ENCODE results near the gene UXT. TPM values are rescaled to one million over a fixed set of nuclear protein-coding genes. Genes with fewer than 3 reads are reported as not detected.

UXT gene
- total and polyA plus RNA-seq, 2 of the 13 experiments (the other 11 are each of a cell fraction or from before 2014, with no cell fraction given), result 107 to 123 TPM

- TF ChIP-seq, protein P1, sequence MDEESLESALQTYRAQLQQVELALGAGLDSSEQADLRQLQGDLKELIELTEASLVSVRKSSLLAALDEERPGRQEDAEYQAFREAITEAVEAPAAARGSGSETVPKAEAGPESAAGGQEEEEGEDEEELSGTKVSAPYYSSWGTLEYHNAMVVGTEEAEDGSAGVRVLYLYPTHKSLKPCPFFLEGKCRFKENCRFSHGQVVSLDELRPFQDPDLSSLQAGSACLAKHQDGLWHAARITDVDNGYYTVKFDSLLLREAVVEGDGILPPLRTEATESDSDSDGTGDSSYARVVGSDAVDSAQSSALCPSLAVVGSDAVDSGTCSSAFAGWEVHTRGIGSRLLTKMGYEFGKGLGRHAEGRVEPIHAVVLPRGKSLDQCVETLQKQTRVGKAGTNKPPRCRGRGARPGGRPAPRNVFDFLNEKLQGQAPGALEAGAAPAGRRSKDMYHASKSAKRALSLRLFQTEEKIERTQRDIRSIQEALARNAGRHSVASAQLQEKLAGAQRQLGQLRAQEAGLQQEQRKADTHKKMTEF (CRISPR knock-in tag; IDR thresholded peaks at IDR 0.05), result no peak
- no peak for TF ChIP-seq ZNF772 (CRISPR knock-in tag; IDR thresholded peaks at IDR 0.05)
- TF ChIP-seq EEA1 (CRISPR knock-in tag; IDR thresholded peaks at IDR 0.05; ENCODE audit: borderline replicate concordance), result no peak
Measured at GRCh38 chrX:47618923-47619485, 40.0 kb downstream of the UXT start (continued).

GRCh38 chrX:47614618-47615017 lies 44.4 kb downstream of the UXT start:
- Histone ChIP-seq H3K36me3 (replicated peaks in 1 of 2; ENCODE audit: control insufficient read depth in 1 of 2, insufficient read depth in 2 of 2, low read length in 2 of 2) (no peaks in the 10 kb centered on the region), H3K27me3 (ENCODE audit: control insufficient read depth in 1 of 2, insufficient read depth in 2 of 2, low read length in 2 of 2) (no peaks in the 10 kb centered on the region), H4K20me1 (ENCODE audit: insufficient read depth, low read length) (no peaks in the 10 kb centered on the region), H2AFZ (ENCODE audit: low read length) (no peak overlapping the region), H3K27ac (ENCODE audit: extremely low read length, insufficient read depth, low read length) (no peak overlapping the region), H3K9me3 (ENCODE audit: low read length) (no peaks in the 10 kb centered on the region), H3K9ac (ENCODE audit: insufficient read depth, low read depth, low read length) (no peak overlapping the region), H3K4me3 (replicated peaks in 1 of 3; ENCODE audit: insufficient read depth in 1 of 3, low read depth in 2 of 3, low read length in 3 of 3) (no peak overlapping the region), H3K79me2 (ENCODE audit: insufficient read depth, low read length) (no peaks in the 10 kb centered on the region), H3K4me2 (ENCODE audit: low read depth, low read length) (no peak overlapping the region), H3K4me1 (ENCODE audit: insufficient read depth, low read length) (no peaks in the 10 kb centered on the region)
- ATAC-seq, result no peak
- no peak for FAIRE-seq
- WGBS (ENCODE audit: low lambda C conversion rate), result 0% methylated on average over 2 of the region's 5 CpGs
- in situ Hi-C loops (cut with HindIII; ENCODE audit: extremely low pct_ligation_motif_present, low pct_unique_long_range_greater_than_20kb) (no loop called here), intact Hi-C loops (cut with micrococcal nuclease; ENCODE audit: unreplicated experiment) (no loop called here)
- CTCF ChIA-PET (ENCODE audit: low intra/inter-chr PET ratio, low total read pairs), result no interaction called here
- no TSS peak for BruUV-seq (replicated peaks)
- DNase-seq (ENCODE audit: low spot score), result no peak
- POLR2A ChIA-PET, result no interaction called here
- no peak for TF ChIP-seq PRDM10 (CRISPR knock-in tag; IDR thresholded peaks at IDR 0.05; ENCODE audit: low read depth)
- no peak for TF ChIP-seq DMAP1 (CRISPR knock-in tag; IDR thresholded peaks at IDR 0.05)
- no peak for TF ChIP-seq SRY (CRISPR knock-in tag; IDR thresholded peaks at IDR 0.05)
- TF ChIP-seq ZNF841 (CRISPR knock-in tag; IDR thresholded peaks at IDR 0.05; ENCODE audit: borderline replicate concordance), result no peak
- TF ChIP-seq ZSCAN29 (CRISPR knock-in tag; conservative IDR thresholded peaks at IDR 0.05), result no peak
- TF ChIP-seq U2AF1 (optimal IDR thresholded peaks at IDR 0.05; ENCODE audit: low read depth, low read length), result no peak
- TF ChIP-seq ZBTB7B (CRISPR knock-in tag; IDR thresholded peaks at IDR 0.05), result no peak
- TF ChIP-seq ZNF724P (CRISPR knock-in tag; IDR thresholded peaks at IDR 0.05; ENCODE audit: borderline replicate concordance), result no peak
- TF ChIP-seq E2F5 (CRISPR knock-in tag; conservative IDR thresholded peaks at IDR 0.05), result no peak
- TF ChIP-seq GATA4 (IDR thresholded peaks at IDR 0.05; ENCODE audit: borderline replicate concordance, low read depth), result no peak
- TF ChIP-seq, protein P2, sequence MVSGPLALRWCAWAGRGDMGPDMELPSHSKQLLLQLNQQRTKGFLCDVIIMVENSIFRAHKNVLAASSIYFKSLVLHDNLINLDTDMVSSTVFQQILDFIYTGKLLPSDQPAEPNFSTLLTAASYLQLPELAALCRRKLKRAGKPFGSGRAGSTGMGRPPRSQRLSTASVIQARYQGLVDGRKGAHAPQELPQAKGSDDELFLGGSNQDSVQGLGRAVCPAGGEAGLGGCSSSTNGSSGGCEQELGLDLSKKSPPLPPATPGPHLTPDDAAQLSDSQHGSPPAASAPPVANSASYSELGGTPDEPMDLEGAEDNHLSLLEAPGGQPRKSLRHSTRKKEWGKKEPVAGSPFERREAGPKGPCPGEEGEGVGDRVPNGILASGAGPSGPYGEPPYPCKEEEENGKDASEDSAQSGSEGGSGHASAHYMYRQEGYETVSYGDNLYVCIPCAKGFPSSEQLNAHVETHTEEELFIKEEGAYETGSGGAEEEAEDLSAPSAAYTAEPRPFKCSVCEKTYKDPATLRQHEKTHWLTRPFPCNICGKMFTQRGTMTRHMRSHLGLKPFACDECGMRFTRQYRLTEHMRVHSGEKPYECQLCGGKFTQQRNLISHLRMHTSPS (CRISPR knock-in tag; IDR thresholded peaks at IDR 0.05; ENCODE audit: low read depth), result no peak
- TF ChIP-seq POGZ (CRISPR knock-in tag; IDR thresholded peaks at IDR 0.05), result no peak
